Measurements from ENCODE around the gene TPGS2.
"Not testable (repeated sequence)": the region's sequence is repeated elsewhere in the genome, so short reads cannot be mapped to it uniquely, and the experiment has no call there.

TPGS2 gene, protein sequence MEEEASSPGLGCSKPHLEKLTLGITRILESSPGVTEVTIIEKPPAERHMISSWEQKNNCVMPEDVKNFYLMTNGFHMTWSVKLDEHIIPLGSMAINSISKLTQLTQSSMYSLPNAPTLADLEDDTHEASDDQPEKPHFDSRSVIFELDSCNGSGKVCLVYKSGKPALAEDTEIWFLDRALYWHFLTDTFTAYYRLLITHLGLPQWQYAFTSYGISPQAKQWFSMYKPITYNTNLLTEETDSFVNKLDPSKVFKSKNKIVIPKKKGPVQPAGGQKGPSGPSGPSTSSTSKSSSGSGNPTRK

DNA sequence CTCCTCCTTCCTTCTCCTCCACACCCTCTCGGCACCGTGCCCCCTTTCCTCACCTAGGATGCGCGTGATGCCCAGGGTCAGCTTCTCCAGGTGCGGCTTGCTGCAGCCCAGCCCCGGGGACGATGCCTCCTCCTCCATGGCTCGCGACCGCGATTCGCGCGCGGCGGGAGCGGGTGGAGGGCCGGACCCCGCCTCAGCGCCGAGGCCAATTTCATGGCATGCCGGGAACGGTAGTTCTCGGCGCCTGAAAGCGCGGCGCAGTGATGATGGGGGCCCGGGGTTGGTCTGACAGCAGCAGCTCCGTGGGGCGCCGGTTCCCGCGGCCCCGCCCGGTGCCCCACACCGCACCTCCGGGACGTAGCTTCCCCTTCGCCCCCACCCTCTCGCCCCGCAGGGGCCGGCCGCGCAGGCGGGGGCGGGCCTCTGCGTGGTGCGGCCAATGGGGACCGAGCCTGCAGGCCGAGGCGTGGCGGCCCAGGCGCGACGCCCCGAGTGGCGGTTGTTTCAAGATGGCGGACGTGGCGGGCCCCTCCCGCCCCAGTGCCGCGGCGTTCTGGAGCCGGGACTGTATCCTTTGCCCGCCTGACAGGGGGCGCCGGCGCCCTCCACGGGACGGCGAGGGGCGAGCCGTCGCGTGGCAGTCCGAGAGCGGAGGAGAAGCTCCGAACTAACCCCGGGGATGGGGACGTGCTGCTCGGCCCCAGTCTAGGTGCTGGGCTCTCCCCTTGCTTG, at the start of gene TPGS2, which contains the start of gene KIAA1328:
TSS of gene TPGS2 (minus strand) at position 373 of the 732 bp plus-strand sequence. CDS start at position 138, 235 bp downstream.
TSS of gene KIAA1328 (plus strand) at position 498 of the 732 bp plus-strand sequence. CDS start at position 510, 12 bp downstream.
- peak; percentile 87 for DNase-seq

- DNase-seq, result not testable (repeated sequence)
These were observed 45.0 kb upstream of the TPGS2 start for GRCh38 chr18:36873826-36874225.

GRCh38 chr18:36872329-36872728, 43.5 kb upstream of the TPGS2 start:
- no peak for DNase-seq

DNA sequence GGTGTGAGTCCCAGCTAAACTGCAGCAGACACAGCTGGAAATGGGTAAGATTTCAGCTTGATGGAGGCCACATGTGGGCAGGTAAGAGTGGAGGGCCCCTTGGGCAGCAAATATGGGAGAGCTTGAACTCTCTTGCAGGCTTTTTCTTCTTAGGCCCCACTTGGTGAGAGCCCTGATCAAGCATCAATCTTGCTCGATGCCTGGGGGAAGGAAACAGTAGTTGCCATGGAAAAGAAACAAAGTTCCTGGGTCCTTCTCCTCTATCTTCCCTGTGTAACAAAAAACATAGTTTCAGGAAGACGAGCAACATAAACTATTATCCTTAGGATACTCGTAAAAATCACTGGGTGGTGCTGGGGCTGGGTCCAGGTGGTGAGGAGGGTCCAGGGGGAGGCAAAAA, 43.0 kb upstream of the TPGS2 start:
- no peak for DNase-seq

GRCh38 chr18:36867056-36867455, 38.3 kb upstream of the TPGS2 start:
- DNase-seq, result no peak

DNA sequence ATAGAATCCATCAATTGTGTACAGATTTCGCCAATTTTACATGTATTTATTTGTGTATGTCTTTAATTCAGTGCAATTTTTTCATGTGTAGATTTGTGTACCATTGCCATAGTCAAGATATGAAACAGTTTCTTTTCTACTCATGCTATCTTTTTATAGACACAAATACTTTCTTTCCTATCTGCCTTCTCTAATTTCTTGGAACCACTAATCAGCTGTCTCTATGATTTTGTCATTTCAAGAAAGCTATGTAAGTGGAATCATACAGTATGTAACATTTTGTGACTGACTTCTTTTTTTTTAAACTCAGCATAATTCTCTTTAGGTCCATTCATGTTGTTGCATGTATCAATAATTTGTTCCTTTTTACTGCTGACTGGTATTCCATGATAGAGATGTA, 33.4 kb upstream of the TPGS2 start:
- DNase-seq, result no peak

GRCh38 chr18:36856815-36857214, 28.0 kb upstream of the TPGS2 start:
- no peak for DNase-seq

GRCh38 chr18:36851202-36851590, 22.4 kb upstream of the TPGS2 start:
- DNase-seq, result no peak

GRCh38 chr18:36850527-36851201, 21.9 kb upstream of the TPGS2 start:
- DNase-seq, result peak; percentile 94

- no peak for DNase-seq
These were observed 20.6 kb upstream of the TPGS2 start for GRCh38 chr18:36849288-36850006.

DNA sequence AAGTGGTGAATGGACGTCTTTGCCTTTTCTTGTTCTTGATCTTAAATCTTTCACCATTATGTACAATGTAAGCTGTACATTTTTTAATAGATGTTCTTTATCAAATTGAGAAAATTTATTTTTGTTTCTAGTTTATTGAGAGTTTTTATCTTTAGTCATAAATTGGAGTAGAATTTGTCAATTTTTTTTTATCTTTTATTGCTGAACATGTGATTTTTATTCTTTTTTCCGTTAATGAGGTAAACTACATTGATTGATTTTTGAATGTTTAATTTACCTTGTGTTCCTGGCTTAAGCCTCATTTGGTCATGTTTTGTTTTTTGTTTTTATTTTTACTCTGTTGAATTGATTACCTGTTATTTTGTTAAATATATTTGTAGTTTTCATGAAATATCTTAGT, 19.8 kb upstream of the TPGS2 start:
- no peak for DNase-seq

GRCh38 chr18:36843784-36844183, 15.0 kb upstream of the TPGS2 start:
- DNase-seq, result no peak

DNA sequence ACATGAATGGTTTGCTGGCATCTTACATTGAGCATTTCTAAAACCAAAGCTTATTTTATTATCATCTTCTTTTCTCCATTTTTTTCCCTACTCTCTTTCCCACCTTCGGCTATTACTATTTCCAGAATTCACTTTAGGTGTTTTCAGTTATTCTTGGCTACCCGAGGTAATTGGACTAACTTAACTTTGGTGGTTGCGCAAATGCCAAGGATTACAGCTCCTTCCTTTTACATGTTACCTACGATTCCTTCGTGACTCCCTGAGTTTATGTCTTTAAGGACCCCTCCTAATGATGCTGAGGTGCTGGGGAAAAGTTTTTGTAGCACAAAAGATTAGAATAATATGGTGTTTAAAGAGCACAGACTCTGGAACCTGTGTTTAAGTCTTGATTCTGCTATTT, 14.4 kb upstream of the TPGS2 start:
- DNase-seq, result no peak

DNA sequence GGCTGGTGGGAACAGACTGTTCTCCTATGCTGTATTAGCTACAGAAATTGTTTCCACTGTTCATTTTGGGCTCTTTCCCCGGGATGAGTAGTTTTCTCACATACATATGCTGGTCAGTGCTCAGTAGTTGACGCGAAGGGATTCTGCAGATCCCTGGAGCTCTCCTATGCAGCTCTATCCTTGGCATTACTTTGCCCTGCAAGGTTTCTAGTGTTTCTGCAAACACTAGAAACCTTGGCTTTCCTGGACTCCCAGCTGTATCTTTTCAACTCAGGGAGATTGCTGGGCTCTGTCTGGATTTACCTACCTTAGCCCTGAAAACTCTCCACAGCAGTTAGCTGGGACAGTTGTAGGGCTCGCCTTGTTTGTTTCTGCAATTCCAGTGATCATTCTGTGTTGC, 11.0 kb upstream of the TPGS2 start:
- DNase-seq, result no peak

DNA sequence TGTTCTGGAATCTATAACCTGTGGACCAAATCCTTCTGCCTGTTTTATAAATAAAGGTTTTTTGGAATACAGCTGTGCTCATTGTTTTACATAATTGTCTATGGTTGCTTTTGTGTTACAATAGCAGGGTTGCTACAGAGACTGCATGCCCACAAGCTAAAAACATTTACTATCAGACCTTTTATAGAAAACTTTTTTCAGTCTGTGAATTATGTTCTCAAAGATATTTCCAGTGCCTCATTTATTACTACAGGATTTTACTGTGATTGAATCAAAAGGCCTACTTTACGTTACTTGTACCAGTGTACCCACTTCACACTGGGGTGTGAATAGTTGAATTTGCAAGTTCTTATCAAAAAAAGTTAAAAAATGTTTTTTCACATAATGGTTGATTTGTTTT, 7.1 kb upstream of the TPGS2 start:
- no peak for DNase-seq

GRCh38 chr18:36833120-36833519, 4.3 kb upstream of the TPGS2 start:
- DNase-seq, result no peak

DNA sequence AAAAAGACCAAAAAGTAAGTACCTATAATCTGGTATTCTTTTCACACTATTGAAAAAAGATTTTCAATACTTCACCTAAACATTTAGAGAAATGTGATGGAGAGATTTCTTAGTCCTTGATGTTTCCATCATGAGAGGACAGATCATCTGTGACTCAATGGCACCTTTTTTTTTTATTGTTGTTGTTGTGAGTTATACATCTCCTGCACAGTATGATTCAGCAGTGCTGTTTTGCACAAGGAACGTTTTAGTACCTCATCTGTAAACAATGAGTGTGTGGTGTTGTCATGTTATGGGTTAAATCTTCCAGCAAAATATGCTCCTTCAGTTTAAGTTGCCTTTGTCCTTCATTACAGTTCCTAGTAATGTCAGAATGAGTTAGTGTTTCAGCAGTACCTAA, 2.3 kb upstream of the TPGS2 start:
- peak; percentile 62 for DNase-seq

DNA sequence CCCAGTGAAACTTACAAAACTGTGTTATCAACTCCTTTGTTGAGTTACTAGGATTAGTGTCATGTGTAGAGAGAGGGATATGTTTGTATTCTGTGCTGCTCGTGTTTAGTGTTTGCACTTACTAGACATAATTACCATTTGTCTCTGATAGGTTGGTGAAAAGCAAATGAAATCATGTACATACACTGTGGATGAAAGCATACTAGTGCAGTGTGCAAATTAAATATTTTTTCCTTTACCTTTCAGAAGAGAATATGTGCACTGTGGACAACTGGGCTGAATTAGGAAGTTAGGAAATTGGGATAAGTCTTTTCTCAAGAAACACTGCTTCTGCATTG, 1.3 kb upstream of the TPGS2 start:
- DNase-seq, result no peak

DNA sequence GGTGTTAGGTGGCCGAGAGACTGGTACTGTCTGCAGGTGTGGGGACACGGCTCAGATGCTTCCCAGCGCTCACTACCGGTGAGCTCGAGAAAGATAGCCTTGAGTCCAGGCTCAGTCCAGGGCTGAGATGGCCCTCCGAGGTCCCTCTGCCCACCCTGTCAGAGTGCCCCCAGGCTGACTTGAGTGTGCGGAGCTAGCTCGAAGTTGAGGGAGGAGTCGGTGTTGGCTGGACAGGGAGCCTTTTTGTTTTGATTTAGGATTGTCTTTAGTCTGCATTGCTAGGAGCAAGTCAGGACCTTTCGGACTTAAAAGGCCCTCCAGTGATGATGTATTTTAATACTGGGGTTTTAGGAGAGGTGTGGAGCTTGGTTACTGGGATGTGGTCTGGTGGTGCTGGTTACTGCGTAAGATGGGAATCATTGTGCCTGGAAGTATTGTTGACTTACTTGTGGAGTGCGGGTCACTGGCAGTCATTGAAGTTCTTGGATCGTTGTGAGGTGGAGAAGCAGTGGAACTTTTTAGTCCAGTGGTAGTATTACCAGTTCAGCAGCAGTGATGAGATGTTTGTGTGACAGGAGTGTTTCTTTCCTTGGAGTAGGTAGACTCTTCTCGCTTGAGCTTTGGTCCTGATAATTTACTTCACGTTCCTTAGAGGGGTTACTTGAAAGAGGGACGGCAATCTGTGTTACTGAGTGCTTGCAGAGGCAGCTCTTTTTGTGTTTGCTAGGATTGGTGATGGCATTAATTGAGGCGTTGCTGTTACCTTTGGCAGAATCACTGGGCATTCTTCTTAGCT, 758 bp upstream of the TPGS2 start:
- DNase-seq, result peak; percentile 36

- DNase-seq, result peak; percentile 44
These were observed 609 bp downstream of the TPGS2 start for GRCh38 chr18:36828157-36828629.

- no peak for DNase-seq
These were observed 2.2 kb downstream of the TPGS2 start for GRCh38 chr18:36826556-36826955.

- DNase-seq, result no peak
These were observed 3.3 kb downstream of the TPGS2 start for GRCh38 chr18:36825526-36825925.

All from HCEC 1CT (cell line).